Hepatocyte (in vitro differentiated cells): ENCODE measurements around the gene CEP135. TPM values are rescaled to one million over a fixed set of nuclear protein-coding genes. Genes with fewer than 3 reads are reported as not detected.

ENCODE experiments used
- DNase-seq: peaks from one replicate; pipeline ENCODE4 v3.0.0-alpha.2; 2016; ENCODE audit warnings: low spot score
- H2AFZ ChIP-seq: fragments of 200-600 bp; sonication (generic); 2 replicates; pipeline ENCODE4 v1.6.0; 2016; ENCODE audit warnings: antibody characterized with exemption, mild to moderate bottlenecking
- H3K27ac ChIP-seq: fragments of 200-600 bp; sonication (generic); 2 replicates; pipeline ENCODE4 v1.5.1; 2016; ENCODE audit warnings: mild to moderate bottlenecking
- H3K27me3 ChIP-seq: fragments of 200-600 bp; sonication (generic); 2 replicates; pipeline ENCODE4 v1.6.1; 2016
- H3K36me3 ChIP-seq: fragments of 200-600 bp; sonication (generic); replicated peaks from 2 replicates; pipeline ENCODE4 v1.5.1; 2016; ENCODE audit warnings: low read depth; ENCODE audit not compliant: insufficient read depth
- H3K4me1 ChIP-seq: fragments of 200-600 bp; sonication (generic); 2 replicates; pipeline ENCODE4 v1.5.1; 2016; ENCODE audit warnings: mild to moderate bottlenecking, moderate library complexity; ENCODE audit not compliant: insufficient read depth
- H3K4me2 ChIP-seq: fragments of 200-600 bp; sonication (generic); 2 replicates; pipeline ENCODE4 v1.6.0; 2016
- H3K4me3 ChIP-seq: fragments of 200-600 bp; sonication (generic); 2 replicates; pipeline ENCODE4 v1.5.1; 2016; ENCODE audit warnings: mild to moderate bottlenecking
- H3K79me2 ChIP-seq: fragments of 200-600 bp; sonication (generic); 2 replicates; pipeline ENCODE4 v1.6.0; 2017; ENCODE audit warnings: mild to moderate bottlenecking
- H3K9me2 ChIP-seq: fragments of 200-600 bp; sonication (generic); replicated peaks from 2 replicates; pipeline ENCODE4 v1.6.0; 2017; ENCODE audit warnings: mild to moderate bottlenecking; ENCODE audit not compliant: insufficient read depth
- H3K9me3 ChIP-seq: fragments of 200-600 bp; sonication (generic); 2 replicates; pipeline ENCODE4 v1.5.1; 2016; ENCODE audit warnings: low read depth, mild to moderate bottlenecking
- H4K20me1 ChIP-seq: fragments of 200-600 bp; sonication (generic); 2 replicates; pipeline ENCODE4 v1.6.0; 2016; ENCODE audit warnings: mild to moderate bottlenecking; ENCODE audit not compliant: insufficient read depth, poor library complexity, severe bottlenecking
- CTCF ChIP-seq: fragments of 200-600 bp; sonication (generic); IDR thresholded peaks from 2 replicates; pipeline ENCODE4 v1.5.1; 2016; ENCODE audit warnings: antibody characterized with exemption, mild to moderate bottlenecking; ENCODE audit not compliant: poor library complexity
- EZH2 ChIP-seq: fragments of 200-600 bp; sonication (generic); IDR thresholded peaks from 2 replicates; pipeline ENCODE4 v1.6.1; 2016; ENCODE audit warnings: antibody characterized with exemption, mild to moderate bottlenecking, borderline replicate concordance
- EZH2phosphoT487 ChIP-seq: fragments of 200-600 bp; sonication (generic); IDR thresholded peaks from one replicate; pipeline ENCODE4 v1.6.1; 2018; ENCODE audit warnings: antibody characterized with exemption, mild to moderate bottlenecking, low read depth, moderate library complexity; ENCODE audit not compliant: unreplicated experiment, severe bottlenecking
- WGBS: methylation state at CpG from one replicate; pipeline ENCODE4 v1.1.6; 2016; ENCODE audit warnings: low lambda C conversion rate; ENCODE audit errors: missing lambda C conversion rate; 5-methylcytosine and 5-hydroxymethylcytosine counted together
- polyA plus RNA-seq: library from polyadenylated mRNA; unstranded; fragments of >200 nt; fragmentation: Nextera tagmentation; extraction: Ambion mirVana; gene quantifications from 2 replicates; pipeline ENCODE4 v1.2.1, GENCODE V29; 2016
- total RNA-seq: library from RNA; depleted of rRNA; stranded (reverse); fragments of >200 nt; gene quantifications from 2 replicates; pipeline ENCODE4 v1.2.3, GENCODE V29; 2014

Gene CEP135
- total and polyA plus RNA-seq, 2 experiments from 2014 or later = 3.1 to 7.7 TPM

- Histone ChIP-seq H3K27ac (no peak overlapping the region), H3K79me2 (no peaks in the 10 kb centered on the region), H3K4me1 (no peaks in the 10 kb centered on the region), H3K36me3 (no peaks in the 10 kb centered on the region), H3K4me3 (no peak overlapping the region), H4K20me1 (no peaks in the 10 kb centered on the region), H3K9me2 (no peaks in the 10 kb centered on the region), H3K27me3 (no peaks in the 10 kb centered on the region), H3K4me2 (no peak overlapping the region), H2AFZ (no peak overlapping the region), H3K9me3 (no peaks in the 10 kb centered on the region)
- no peak for DNase-seq
- WGBS = 88% methylated on average over 1 of the region's 1 CpG
- no peak for TF ChIP-seq EZH2phosphoT487
- TF ChIP-seq EZH2 = no peak
- TF ChIP-seq CTCF = no peak
Observed at GRCh38 chr4:55910140-55910539, 38.6 kb upstream of the CEP135 start.

GRCh38 chr4:55912249-55912648 lies 36.5 kb upstream of the CEP135 start:
- Histone ChIP-seq H3K79me2 (no peaks in the 10 kb centered on the region), H3K27ac (no peak overlapping the region), H3K36me3 (no peaks in the 10 kb centered on the region), H4K20me1 (no peaks in the 10 kb centered on the region), H3K4me1 (no peaks in the 10 kb centered on the region), H3K4me3 (no peak overlapping the region), H3K9me2 (no peaks in the 10 kb centered on the region), H3K27me3 (no peaks in the 10 kb centered on the region), H3K9me3 (no peaks in the 10 kb centered on the region), H3K4me2 (no peak overlapping the region), H2AFZ (no peak overlapping the region)
- no peak for DNase-seq
- WGBS = 91% methylated on average over 6 of the region's 6 CpGs
- TF ChIP-seq CTCF = no peak

- Histone ChIP-seq H3K4me1 (no peaks in the 10 kb centered on the region), H3K9me2 (no peaks in the 10 kb centered on the region), H3K36me3 (no peaks in the 10 kb centered on the region), H3K79me2 (no peaks in the 10 kb centered on the region), H3K27ac (no peak overlapping the region), H3K4me2 (no peak overlapping the region), H4K20me1 (no peaks in the 10 kb centered on the region), H2AFZ (no peak overlapping the region), H3K9me3 (no peaks in the 10 kb centered on the region), H3K27me3 (no peaks in the 10 kb centered on the region), H3K4me3 (no peak overlapping the region)
- DNase-seq = no peak
- TF ChIP-seq CTCF = no peak
- no peak for TF ChIP-seq EZH2phosphoT487
- TF ChIP-seq EZH2 = no peak
- WGBS = 86% methylated on average over 5 of the region's 5 CpGs
Observed at GRCh38 chr4:55920571-55920970, 28.2 kb upstream of the CEP135 start.

GRCh38 chr4:55921093-55921492 lies 27.7 kb upstream of the CEP135 start:
- Histone ChIP-seq H3K9me3 (no peaks in the 10 kb centered on the region), H3K4me3 (no peak overlapping the region), H3K36me3 (no peaks in the 10 kb centered on the region), H3K4me2 (no peak overlapping the region), H3K27me3 (no peaks in the 10 kb centered on the region), H3K27ac (no peak overlapping the region), H4K20me1 (no peaks in the 10 kb centered on the region), H3K79me2 (no peaks in the 10 kb centered on the region), H2AFZ (no peak overlapping the region), H3K4me1 (no peaks in the 10 kb centered on the region), H3K9me2 (no peaks in the 10 kb centered on the region)
- 84% methylated on average over 3 of the region's 3 CpGs for WGBS
- TF ChIP-seq EZH2phosphoT487 (no peak), CTCF (no peak), EZH2 (no peak)
- DNase-seq = no peak
